ENCODE data around the gene HIVEP3. TPM values are rescaled to one million over a fixed set of nuclear protein-coding genes. Genes with fewer than 3 reads are reported as not detected.

Gene HIVEP3
- total and polyA plus RNA-seq, 2 of the 13 experiments (the other 11 are each of a cell fraction or from before 2014, with no cell fraction given), result 0.05 TPM; not detected in 1

- ATAC-seq, result no peak
- TF ChIP-seq MYNN (CRISPR knock-in tag; IDR thresholded peaks at IDR 0.05; ENCODE audit: low read depth) (no peak), NFIB (CRISPR knock-in tag; IDR thresholded peaks at IDR 0.05; ENCODE audit: borderline replicate concordance) (no peak), TCF12 (IDR thresholded peaks at IDR 0.05) (no peak), TCF12 (CRISPR knock-in tag; IDR thresholded peaks at IDR 0.05) (no peak), ZNF75D (CRISPR knock-in tag; IDR thresholded peaks at IDR 0.05; ENCODE audit: borderline replicate concordance) (no peak), HHEX (CRISPR knock-in tag; IDR thresholded peaks at IDR 0.05) (no peak), ZNF7 (CRISPR knock-in tag; IDR thresholded peaks at IDR 0.05) (no peak), ATF3 (CRISPR knock-in tag; IDR thresholded peaks at IDR 0.05) (no peak), TBL1XR1 (IDR thresholded peaks at IDR 0.05; ENCODE audit: borderline replicate concordance, low read length, partially characterized antibody) (no peak), ZNF782 (CRISPR knock-in tag; IDR thresholded peaks at IDR 0.05; ENCODE audit: borderline replicate concordance) (no peak), NCOA5 (CRISPR knock-in tag; IDR thresholded peaks at IDR 0.05) (no peak), MED13 (CRISPR knock-in tag; IDR thresholded peaks at IDR 0.05) (no peak), FOXM1 (CRISPR knock-in tag; IDR thresholded peaks at IDR 0.05) (no peak), MIER2 (CRISPR knock-in tag; IDR thresholded peaks at IDR 0.05) (no peak)
- Histone ChIP-seq H3K27ac (ENCODE audit: extremely low read length, insufficient read depth, low read length) (no peak overlapping the region), H3K4me3 (replicated peaks in 1 of 3; ENCODE audit: insufficient read depth in 1 of 3, low read depth in 2 of 3, low read length in 3 of 3) (no peak overlapping the region), H3K79me2 (ENCODE audit: insufficient read depth, low read length) (no peaks in the 10 kb centered on the region), H3K36me3 (replicated peaks in 1 of 2; ENCODE audit: control insufficient read depth in 1 of 2, insufficient read depth in 2 of 2, low read length in 2 of 2) (no peaks in the 10 kb centered on the region), H4K20me1 (ENCODE audit: insufficient read depth, low read length) (no peaks in the 10 kb centered on the region), H3K9ac (ENCODE audit: insufficient read depth, low read depth, low read length) (no peak overlapping the region), H3K4me2 (ENCODE audit: low read depth, low read length) (no peak overlapping the region), H3K27me3 (ENCODE audit: control insufficient read depth in 1 of 2, insufficient read depth in 2 of 2, low read length in 2 of 2) (peaks cover 7 to 30% of the 10 kb centered on the region in 2 experiments; a peak in 3 of 5 replicates), H2AFZ (ENCODE audit: low read length) (no peak overlapping the region), H3K4me1 (ENCODE audit: insufficient read depth, low read length) (0 out of 2 replicates have a peak, but pooled peaks cover 5% of the 10 kb centered on the region), H3K9me3 (ENCODE audit: low read length) (no peaks in the 10 kb centered on the region)
- ChIA-PET POLR2A (no interaction called here), CTCF (ENCODE audit: low intra/inter-chr PET ratio, low total read pairs) (no interaction called here)
- FAIRE-seq, result no peak
- in situ Hi-C loops (cut with HindIII; ENCODE audit: extremely low pct_ligation_motif_present, low pct_unique_long_range_greater_than_20kb) (no loop called here), intact Hi-C loops (cut with micrococcal nuclease; ENCODE audit: unreplicated experiment) (no loop called here)
- BruUV-seq (replicated peaks), result no TSS peak
- no peak for DNase-seq (ENCODE audit: low spot score)
- 2% methylated on average over 5 of the region's 5 CpGs for WGBS (ENCODE audit: low lambda C conversion rate)
Observed at GRCh38 chr1:41519667-41520066, 399.1 kb downstream of the HIVEP3 start.

All from HepG2 (cell line).